ENCODE measurements around the gene PMFBP1.

PMFBP1 gene

GRCh38 chr16:72188541-72188940 is 16.6 kb upstream of the PMFBP1 start:
- no peak for DNase-seq (ENCODE audit: low spot score)

DNA sequence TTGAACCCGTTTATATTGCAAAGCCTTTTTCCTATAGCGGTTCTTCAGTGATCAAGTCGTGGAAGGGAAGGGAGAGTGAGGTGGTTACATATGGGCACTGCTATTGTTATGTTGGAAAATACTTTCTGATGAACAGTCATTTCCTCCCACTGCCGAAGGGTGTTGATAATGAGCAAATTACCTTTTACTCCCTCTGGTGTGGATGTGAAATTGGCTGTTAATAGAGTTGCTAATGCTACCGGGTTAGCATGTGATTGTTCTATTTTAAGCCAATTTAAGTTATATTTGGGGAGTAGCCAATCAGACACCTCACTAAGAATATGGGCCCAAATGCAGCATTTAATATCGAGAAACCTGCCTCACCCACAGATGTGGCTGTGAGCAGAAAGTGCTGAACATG is 15.6 kb upstream of the PMFBP1 start:
- DNase-seq (ENCODE audit: low spot score): no peak

DNA sequence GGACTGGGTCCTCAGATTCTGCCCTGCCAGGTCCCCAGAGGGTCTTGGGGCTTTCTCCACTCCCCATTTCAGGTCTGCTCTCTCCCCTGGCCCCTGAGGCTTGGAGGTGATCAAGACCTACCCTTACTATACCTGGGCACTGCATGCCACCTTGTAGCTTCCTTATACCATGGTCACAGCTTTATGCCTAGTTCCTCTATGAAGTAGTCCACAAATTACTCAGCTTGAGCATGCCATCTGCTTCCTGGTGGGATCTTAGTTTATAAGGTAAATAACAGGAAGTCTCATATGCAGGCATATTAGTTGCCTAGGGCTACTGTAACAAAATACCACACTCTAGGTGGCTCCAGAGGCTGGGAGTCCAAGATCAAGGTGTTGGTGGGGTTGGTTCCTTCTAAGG is 11.0 kb upstream of the PMFBP1 start:
- no peak for DNase-seq (ENCODE audit: low spot score)

- DNase-seq (ENCODE audit: low spot score): no peak
Observed at GRCh38 chr16:72179204-72179970, 7.4 kb upstream of the PMFBP1 start.

GRCh38 chr16:72174726-72175125 is 2.8 kb upstream of the PMFBP1 start:
- no peak for DNase-seq (ENCODE audit: low spot score)

DNA sequence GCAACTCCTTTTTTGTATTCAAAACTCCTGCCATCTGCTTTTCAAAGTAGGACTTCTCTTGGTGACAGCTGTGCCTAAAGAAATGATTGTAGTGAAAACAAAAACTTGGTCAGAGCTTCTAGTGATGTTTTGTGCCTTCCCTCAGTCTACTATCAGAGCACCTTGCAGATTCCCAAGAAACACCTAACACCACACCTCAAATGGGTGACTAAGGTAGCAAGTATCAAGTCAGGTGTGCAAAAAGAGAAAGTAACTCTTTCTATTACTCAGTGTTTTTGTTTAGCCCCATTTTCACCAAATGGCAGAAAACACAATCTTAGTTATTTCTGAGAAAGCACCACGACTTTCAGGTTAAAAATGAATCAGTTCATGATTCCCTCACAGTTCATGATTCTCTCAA is 2.0 kb upstream of the PMFBP1 start:
- DNase-seq (ENCODE audit: low spot score): no peak

- no peak for DNase-seq (ENCODE audit: low spot score)
Observed at GRCh38 chr16:72171236-72171635, 719 bp downstream of the PMFBP1 start.

DNA sequence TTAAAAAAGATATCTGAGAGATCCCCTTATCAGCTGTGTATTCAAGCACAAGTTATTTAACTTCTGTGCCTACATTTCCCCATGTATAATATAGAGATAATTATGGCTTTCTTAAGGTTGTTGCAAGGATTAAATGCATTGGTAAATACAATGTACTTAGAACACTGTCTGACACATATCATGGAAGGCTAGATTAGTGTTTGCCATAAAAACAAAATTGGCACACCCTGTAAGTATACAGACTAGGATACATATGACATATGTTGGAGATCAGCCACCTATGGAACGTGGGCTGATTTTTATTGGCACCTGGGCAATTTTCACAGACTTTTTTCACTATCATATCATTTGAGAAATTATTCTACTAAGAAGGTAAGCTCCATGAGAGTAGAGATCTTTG is 2.2 kb downstream of the PMFBP1 start:
- no peak for DNase-seq (ENCODE audit: low spot score)

DNA sequence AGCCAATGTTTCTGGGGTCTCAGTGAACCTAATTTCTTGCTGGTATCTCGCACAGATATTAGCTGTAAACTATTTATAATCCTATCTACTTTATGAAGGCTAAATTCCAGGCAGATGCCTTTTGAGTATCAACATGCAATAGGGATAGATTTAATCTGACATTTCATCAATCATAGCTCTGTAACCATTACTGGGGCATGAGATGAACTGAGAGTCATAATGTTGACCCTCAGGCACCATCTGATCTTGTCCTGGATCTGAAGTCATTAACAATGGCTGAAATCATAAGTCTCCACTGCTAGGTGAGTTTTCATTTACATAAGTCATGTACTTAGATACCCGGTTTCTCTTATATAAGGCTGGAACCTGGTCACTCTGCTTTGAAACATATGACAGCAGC is 3.6 kb downstream of the PMFBP1 start:
- DNase-seq (ENCODE audit: low spot score): no peak

DNA sequence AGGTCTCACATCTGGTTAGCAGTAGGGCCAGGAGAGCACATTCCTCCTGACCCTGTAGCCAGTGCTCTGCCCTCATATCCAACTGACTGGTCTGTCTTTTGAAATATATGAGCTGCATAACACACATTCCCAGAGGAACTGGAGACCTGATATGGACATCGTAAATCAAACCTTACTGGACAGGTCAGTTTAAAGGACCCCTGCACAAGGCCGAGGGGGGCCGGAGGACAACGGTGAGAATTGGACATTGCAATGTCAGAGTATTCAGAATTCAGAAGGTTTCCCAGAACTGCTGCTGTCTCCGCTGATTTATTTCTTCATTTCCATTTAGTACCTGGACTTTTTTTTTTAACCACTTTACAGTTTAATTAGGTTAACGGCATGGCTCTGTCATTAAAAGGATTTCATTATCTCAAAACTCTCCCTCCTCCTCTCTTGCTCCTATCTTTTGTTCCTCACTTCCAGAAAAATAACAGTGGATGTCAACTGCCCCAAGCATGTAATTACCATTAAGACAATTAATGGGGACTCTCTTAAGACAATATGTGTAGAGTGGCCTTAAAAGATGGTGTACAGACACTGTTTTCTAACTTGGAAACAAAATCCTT is 4.9 kb downstream of the PMFBP1 start:
- DNase-seq (ENCODE audit: low spot score): no peak

- no peak for DNase-seq (ENCODE audit: low spot score)
Observed at GRCh38 chr16:72166151-72166550, 5.8 kb downstream of the PMFBP1 start.

DNA sequence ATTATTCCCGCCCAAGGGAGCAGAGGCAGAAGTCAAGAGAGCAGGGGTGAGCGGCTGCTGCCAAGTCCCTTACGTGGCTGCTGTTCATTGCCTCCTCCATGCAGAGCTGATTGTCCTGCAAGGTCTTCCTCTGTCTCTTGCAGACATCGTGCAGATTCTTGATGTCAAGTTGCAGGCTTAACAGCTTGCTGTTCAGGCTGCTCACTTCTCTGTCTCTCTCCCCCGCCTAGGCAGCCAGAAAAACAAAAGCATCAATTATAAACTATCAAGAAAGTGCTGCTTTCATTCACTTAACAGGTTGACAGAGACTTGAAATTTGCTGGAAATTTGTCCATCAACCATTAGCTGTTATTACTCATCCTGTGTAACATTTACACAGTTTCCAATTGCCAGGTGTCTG is 7.3 kb downstream of the PMFBP1 start:
- DNase-seq (ENCODE audit: low spot score): no peak

GRCh38 chr16:72162105-72162692 is 9.8 kb downstream of the PMFBP1 start:
- no peak for DNase-seq (ENCODE audit: low spot score)

DNA sequence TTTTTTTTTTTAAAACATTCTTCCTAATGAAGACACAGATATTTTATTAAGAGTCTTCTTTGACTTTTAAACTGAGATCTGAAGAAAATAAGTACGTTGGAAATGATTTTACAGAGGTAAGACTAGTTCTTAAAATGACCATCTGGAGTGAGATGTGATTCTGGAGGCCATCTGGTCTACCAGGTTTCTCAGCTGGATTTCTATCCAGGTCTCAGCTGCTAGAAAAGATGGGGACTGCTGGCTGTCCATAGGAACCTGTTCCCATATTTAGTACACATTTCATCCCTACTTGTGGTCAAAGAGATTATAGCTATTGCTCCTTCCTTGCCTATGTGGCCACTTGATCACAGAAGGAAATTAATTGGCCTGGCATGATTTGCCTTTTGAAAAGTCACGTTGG is 12.2 kb downstream of the PMFBP1 start:
- DNase-seq (ENCODE audit: low spot score): no peak

- DNase-seq (ENCODE audit: low spot score): no peak
Observed at GRCh38 chr16:72159386-72159785, 12.6 kb downstream of the PMFBP1 start.

DNA sequence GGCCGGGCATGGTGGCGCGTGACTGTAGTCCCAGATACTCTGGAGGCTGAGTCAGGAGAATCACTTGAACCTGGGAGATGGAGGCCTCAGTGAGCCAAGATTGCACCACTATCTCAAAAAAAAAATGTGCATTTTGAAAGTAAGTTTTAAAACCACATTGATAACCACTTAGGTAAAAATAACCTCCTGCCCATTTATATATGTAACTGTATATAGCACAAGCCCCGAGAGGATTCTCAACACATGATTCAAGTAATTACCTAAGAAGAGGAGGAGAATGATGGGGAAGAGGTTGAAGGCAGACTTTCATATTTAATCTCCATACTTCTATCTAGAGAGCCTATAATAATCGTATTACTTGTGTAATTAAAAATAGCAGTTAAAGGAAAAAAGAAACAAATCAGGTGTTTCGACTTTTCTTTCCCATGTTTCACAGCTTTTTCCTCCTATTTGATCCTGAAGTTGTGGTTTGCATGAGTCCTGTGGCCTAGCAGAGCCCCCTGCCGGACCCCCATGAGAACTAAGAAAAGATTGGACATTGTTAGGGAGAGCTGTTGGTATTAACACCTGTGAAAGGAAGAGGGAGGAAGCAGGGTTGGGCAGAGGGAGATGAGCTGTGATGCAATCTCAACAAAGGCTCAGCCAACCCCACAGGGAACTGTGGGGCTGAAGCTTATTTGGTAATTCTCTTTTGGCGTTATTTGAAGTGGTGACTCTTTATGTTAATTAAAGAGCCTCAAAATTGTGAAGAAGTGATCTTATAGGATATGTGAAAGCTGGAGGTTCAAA is 22.1 kb downstream of the PMFBP1 start:
- no peak for DNase-seq (ENCODE audit: low spot score)

GRCh38 chr16:72142476-72142875 is 29.5 kb downstream of the PMFBP1 start:
- no peak for DNase-seq (ENCODE audit: low spot score)

DNA sequence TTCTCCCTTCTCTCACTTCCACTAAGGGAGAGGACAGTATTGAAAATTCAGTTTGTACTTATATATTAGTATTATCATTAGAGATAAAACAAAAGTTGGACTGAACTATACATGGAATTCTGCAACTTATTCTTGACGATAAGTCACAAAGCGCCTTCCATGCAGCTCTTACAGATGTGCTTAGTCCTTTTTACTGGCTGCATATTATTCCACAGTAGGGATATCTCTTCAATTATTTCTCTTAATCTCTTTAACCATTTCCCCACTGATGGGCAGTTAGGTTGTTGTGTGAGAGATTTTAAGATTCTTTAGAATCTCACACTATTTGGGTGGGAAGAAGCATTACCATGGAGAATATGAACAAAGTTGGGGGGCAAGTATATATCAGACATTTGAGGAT is 32.0 kb downstream of the PMFBP1 start:
- DNase-seq (ENCODE audit: low spot score): no peak

- DNase-seq (ENCODE audit: low spot score): no peak
Observed at GRCh38 chr16:72138064-72138572, 33.8 kb downstream of the PMFBP1 start.

DNA sequence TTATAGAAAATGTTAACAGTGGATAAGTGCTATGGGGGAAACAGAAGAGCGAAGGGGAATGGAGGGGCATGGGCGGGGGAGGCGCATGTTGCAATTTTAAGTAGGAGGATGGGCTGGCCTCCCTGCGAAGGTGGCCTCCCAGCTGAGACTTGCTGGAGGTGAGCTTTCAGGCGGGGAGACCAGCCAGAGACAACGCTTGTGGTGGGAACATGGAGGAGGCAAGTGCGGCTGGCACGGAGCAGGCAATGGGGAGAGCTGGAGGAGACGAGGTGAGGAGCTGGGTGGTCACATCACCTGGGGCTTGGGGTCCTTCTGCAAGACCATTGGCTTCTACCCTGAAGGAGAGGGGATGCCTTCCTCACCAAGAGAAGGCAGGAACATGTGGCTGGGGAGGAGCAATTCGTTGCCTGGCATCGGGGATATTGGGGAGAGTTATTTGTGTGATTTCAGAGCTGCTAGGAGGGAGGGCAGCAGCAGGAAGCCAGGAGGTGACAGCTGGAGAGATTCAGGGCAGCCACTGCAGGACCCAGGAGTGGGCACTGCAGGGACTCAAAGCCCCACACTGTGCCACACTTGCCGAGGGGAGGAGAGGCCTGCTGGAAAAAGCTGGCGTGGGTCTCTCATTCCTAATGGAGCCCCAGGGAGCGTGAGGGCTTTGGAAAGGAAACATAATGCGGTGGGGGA is 34.4 kb downstream of the PMFBP1 start:
- no peak for DNase-seq (ENCODE audit: low spot score)

DNA sequence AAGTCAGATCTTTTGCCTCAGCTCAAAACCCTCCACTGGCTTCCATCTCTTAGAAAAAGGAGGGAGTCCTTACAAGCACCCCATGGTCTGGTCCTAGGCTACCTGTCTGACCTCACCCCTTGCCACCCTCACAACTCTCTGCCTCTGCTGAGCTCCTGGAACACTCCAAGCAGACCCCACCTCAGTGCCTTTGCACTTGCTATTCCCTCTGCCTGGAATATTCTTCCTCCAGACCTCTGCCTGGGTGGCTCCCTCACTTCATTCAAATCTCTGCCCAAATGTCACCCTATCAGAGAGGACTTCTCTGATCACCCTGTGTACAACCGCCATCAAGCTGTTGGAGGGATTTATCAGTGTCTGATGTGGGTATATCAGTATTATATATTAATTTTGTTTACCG is 37.4 kb downstream of the PMFBP1 start:
- no peak for DNase-seq (ENCODE audit: low spot score)

DNA sequence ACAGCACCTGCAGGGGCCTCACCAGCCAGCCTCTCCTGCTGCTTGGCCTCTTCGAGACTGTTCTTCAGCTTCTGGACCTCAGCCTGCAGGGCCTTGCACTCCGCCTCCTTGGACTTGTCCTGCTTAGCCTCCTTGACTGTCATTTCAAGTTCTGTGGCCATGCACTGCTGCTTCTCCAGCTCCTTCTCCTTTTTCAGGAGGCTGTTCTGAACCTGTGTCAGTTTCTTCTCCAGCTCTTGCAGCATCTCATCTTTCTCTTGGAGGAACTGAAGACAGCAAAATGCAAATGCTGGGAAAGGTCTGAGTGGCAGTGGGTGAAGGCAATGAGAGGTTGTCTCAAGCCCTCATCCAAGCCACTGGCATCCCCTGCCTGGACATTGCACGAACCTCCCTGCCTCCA is 39.2 kb downstream of the PMFBP1 start:
- no peak for DNase-seq (ENCODE audit: low spot score)

Data from LoVo (cell line).